Naive thymus-derived CD4-positive, alpha-beta T cell (primary cell): ENCODE results near the gene EML6. TPM values are rescaled to one million over a fixed set of nuclear protein-coding genes. Genes with fewer than 3 reads are reported as not detected.

Experiments
- ATAC-seq: fragments of 150-1000 bp; cut with Tn5 transposase; 2 replicates; pipeline ENCODE4 v1.10.0; 2021; ENCODE audit warnings: mild to moderate bottlenecking, moderate library complexity
- CTCF ChIA-PET: fragments of 350-600 bp; sonication (Branson Sonifier 250); formaldehyde crosslinking; loops from one replicate; lab custom pipeline; 2021; ENCODE audit warnings: antibody characterized with exemption; lab: Charles Lee
- POLR2A ChIA-PET: fragments of 350-600 bp; sonication (Branson Sonifier 250); formaldehyde crosslinking; loops from one replicate; lab custom pipeline; 2021; ENCODE audit warnings: antibody characterized with exemption, inconsistent platforms; lab: Charles Lee
- DNase-seq, 9 donors: peaks; one replicate each; pipeline versions ENCODE4 v3.0.0 to v3.0.0-alpha.2; 2020 to 2022; ENCODE audit warnings: mixed read lengths in 1 of 9
- H3K27ac ChIP-seq: one replicate; pipeline ENCODE4 v1.7.0; 2013; ENCODE audit warnings: mild to moderate bottlenecking, low read depth, low read length, moderate library complexity
- H3K27me3 ChIP-seq, 2 donors: one replicate each; pipeline ENCODE4 v1.7.0; 2013; ENCODE audit warnings: low read length in 2 of 2, mild to moderate bottlenecking in 2 of 2, moderate library complexity in 2 of 2; ENCODE audit not compliant: control insufficient read depth in 2 of 2, insufficient read depth in 2 of 2
- H3K36me3 ChIP-seq, 3 experiments: 1 replicate in 2 of 3; 2 replicates in 1 of 3; pipeline ENCODE4 v1.7.0; 2013; ENCODE audit warnings: low read length in 3 of 3, mild to moderate bottlenecking in 3 of 3, moderate library complexity in 1 of 3; ENCODE audit not compliant: insufficient read depth in 3 of 3, control insufficient read depth in 2 of 3
- H3K4me1 ChIP-seq, 2 donors: one replicate each; pipeline ENCODE4 v1.7.0; 2013; ENCODE audit warnings: low read length in 2 of 2, mild to moderate bottlenecking in 2 of 2, moderate library complexity in 1 of 2; ENCODE audit not compliant: control insufficient read depth in 2 of 2, insufficient read depth in 2 of 2
- H3K4me3 ChIP-seq: 2 replicates; pipeline ENCODE4 v1.7.0; 2013; ENCODE audit warnings: mild to moderate bottlenecking, low read length
- H3K9me3 ChIP-seq, 3 experiments: 1 replicate in 2 of 3; 2 replicates in 1 of 3; pipeline ENCODE4 v1.7.0; 2013; ENCODE audit warnings: low read length in 3 of 3; ENCODE audit not compliant: control insufficient read depth in 2 of 3
- H3K27ac Mint-ChIP-seq, 9 donors: one replicate each; pipeline ENCODE4 v1.8.0; 2020 to 2022; ENCODE audit warnings: mixed read lengths in 9 of 9, mild to moderate bottlenecking in 8 of 9, moderate library complexity in 5 of 9, inconsistent platforms in 2 of 9
- H3K27me3 Mint-ChIP-seq, 5 donors: one replicate each; pipeline ENCODE4 v1.8.0; 2021 to 2022; ENCODE audit warnings: mixed read lengths in 5 of 5, mild to moderate bottlenecking in 1 of 5
- H3K36me3 Mint-ChIP-seq, 5 donors: one replicate each; pipeline ENCODE4 v1.8.0; 2020 to 2022; ENCODE audit warnings: mixed read lengths in 5 of 5, mild to moderate bottlenecking in 3 of 5, inconsistent platforms in 1 of 5
- H3K4me1 Mint-ChIP-seq, 7 donors: one replicate each; pipeline ENCODE4 v1.8.0; 2020 to 2022; ENCODE audit warnings: mixed read lengths in 7 of 7, mild to moderate bottlenecking in 3 of 7, inconsistent platforms in 1 of 7
- H3K4me3 Mint-ChIP-seq, 10 donors: one replicate each; pipeline ENCODE4 v1.8.0; 2020 to 2022; ENCODE audit warnings: mild to moderate bottlenecking in 10 of 10, mixed read lengths in 10 of 10, moderate library complexity in 6 of 10, inconsistent platforms in 2 of 10
- H3K9me3 Mint-ChIP-seq, 11 donors: one replicate each; pipeline ENCODE4 v1.8.0; 2020 to 2022; ENCODE audit warnings: mixed read lengths in 11 of 11, mild to moderate bottlenecking in 4 of 11, inconsistent platforms in 1 of 11, moderate library complexity in 1 of 11
- intact Hi-C, 2 donors: fragments of 100-400 bp; cut with micrococcal nuclease; formaldehyde crosslinking; loops; one replicate each; pipeline ENCODE4 v1.15.1; 2023
- polyA plus RNA-seq, 2 donors: library from polyadenylated mRNA; unstranded; fragments of 300-500 nt; fragmentation: Illumina TruSeq; gene quantifications; one replicate each; pipeline ENCODE4 v1.2.3, GENCODE V29; 2021
- total RNA-seq, 6 experiments: library from RNA in 5 of 6; stranded (reverse) in 5 of 6; gene quantifications; 1 replicate in 5 of 6; 2 replicates in 1 of 6; pipeline ENCODE4 v1.2.3 and lab custom pipeline; 2021 to 2026

The EML6 gene
- total and polyA plus RNA-seq, 7 experiments from 2014 or later = 0.32 to 2.5 (median 1.5) TPM; not detected in 2

DNA sequence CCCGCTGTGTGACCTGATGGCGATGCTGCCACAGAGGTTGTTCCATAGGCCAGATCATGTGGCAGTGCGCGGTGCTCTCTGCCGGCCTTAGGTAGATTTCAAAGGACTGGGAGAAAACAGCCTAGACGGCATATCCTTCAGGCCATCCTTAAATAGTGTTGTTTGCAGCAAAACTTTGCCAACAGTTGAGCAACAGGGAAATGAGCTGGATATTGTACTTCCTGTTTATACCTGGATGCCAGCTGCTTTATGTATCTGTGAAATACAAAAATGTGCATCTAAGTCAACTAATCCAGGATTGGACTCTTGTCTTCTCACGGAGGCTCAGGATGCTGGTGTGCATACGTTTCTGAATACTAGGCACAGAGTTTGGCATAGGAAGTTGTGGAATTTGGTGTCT lies 107.1 kb downstream of the EML6 start:
- Mint-ChIP-seq H3K36me3 (no peaks in the 10 kb centered on the region), H3K27ac (no peak overlapping the region), H3K9me3 (no peaks in the 10 kb centered on the region), H3K27me3 (peaks cover 0 to 17% (median 0%) of the 10 kb centered on the region in 5 donors), H3K4me3 (no peak overlapping the region), H3K4me1 (no peaks in the 10 kb centered on the region)
- no peaks in the 10 kb centered on the region for H3K9me3 ChIP-seq
- CTCF ChIA-PET = no interaction called here
- ATAC-seq = no peak
- no peak overlapping the region for H3K27ac ChIP-seq
- POLR2A ChIA-PET = no interaction called here
- no peaks in the 10 kb centered on the region for H3K36me3 ChIP-seq
- intact Hi-C loops = loop anchor here in 1 of 2 donors (10.0 kb wide), 1 partner anchor 106 kb away; the partner anchor contains the start of gene EML6
- H3K27me3 ChIP-seq = no peaks in the 10 kb centered on the region
- no peak overlapping the region for H3K4me3 ChIP-seq
- no peaks in the 10 kb centered on the region for H3K4me1 ChIP-seq
- DNase-seq = no peak

DNA sequence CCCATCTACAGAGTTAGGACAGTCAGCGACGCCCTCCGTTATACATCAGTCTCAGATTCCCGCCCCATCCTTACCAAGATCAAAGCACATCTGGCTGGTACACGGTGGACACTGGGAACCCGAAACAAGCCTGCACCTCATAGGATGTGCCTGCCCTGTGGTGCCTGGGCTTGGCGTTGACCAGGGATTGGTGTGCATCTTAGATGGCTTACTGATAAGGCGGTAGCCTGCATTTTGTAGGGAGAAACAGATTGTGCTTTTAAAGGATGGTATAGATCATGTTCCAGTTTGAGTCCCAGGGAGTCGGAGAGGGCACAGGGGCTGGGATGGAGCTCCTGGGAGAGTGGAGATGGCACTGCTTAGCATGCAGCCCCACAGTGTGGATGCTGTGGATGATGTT lies 108.0 kb downstream of the EML6 start:
- ATAC-seq (no peak), DNase-seq (no peak)
- Histone ChIP-seq H3K36me3 (no peaks in the 10 kb centered on the region), H3K9me3 (no peaks in the 10 kb centered on the region), H3K4me3 (no peak overlapping the region), H3K27ac (no peak overlapping the region), H3K27me3 (no peaks in the 10 kb centered on the region), H3K4me1 (no peaks in the 10 kb centered on the region)
- intact Hi-C loops = loop anchor here in 1 of 2 donors (10.0 kb wide), 1 partner anchor 107 kb away; the partner anchor contains the start of gene EML6
- Mint-ChIP-seq H3K9me3 (no peaks in the 10 kb centered on the region), H3K4me1 (no peaks in the 10 kb centered on the region), H3K27ac (no peak overlapping the region), H3K27me3 (peaks cover 0 to 11% (median 0%) of the 10 kb centered on the region in 5 donors), H3K36me3 (no peaks in the 10 kb centered on the region), H3K4me3 (no peak overlapping the region)
- POLR2A ChIA-PET = no interaction called here
- CTCF ChIA-PET = no interaction called here

DNA sequence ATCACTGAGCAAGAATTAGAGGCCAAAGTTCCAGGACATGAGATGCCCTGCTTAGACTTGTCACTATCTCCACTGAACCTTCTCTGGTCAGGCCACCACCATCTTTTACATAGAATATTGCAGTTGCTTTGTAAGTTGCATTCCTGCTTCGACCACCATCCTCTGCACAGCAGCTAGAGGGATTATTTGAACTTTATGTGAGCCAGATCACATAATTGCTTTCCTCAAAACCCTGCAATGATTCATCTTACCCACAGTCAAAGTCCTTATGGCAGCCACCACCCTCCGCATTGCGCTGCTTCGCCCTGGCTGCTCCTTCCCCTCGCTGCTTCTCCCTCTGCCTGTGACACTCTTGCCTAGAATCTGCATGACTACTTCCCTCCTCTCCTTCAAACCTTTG lies 111.3 kb downstream of the EML6 start:
- CTCF ChIA-PET = interaction anchor here (0.9 to 1.5 kb wide), 2 partner anchors 11 to 23 kb away, joined by 3 read pairs; no protein-coding TSS in a partner anchor
- POLR2A ChIA-PET = no interaction called here
- no peak overlapping the region for H3K4me3 Mint-ChIP-seq

DNA sequence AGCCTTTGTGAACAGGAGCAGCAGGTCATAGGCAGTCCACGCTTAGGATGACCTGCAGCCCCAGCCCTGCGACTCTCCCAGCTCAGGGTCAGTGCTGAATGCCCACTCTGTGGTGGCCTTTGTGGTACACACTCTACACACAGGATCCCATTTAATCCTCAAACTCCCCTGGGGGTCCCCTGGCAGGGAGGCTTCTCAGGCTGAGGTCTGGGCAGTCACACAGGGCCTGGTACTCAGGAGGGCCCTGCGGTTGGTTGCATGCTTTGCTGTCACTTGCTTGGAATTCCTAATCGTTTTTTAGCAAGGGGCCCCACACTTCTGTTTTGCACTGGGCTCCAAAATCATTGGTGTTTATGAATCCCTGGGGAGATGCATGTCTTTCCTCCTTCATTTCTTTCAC lies 113.0 kb downstream of the EML6 start:
- Histone ChIP-seq H3K9me3 (no peaks in the 10 kb centered on the region), H3K4me3 (no peak overlapping the region), H3K27ac (no peak overlapping the region), H3K36me3 (no peaks in the 10 kb centered on the region), H3K27me3 (no peaks in the 10 kb centered on the region), H3K4me1 (no peaks in the 10 kb centered on the region)
- H3K36me3 Mint-ChIP-seq = no peaks in the 10 kb centered on the region
- H3K4me1 Mint-ChIP-seq = no peaks in the 10 kb centered on the region
- no peaks in the 10 kb centered on the region for H3K9me3 Mint-ChIP-seq
- ChIA-PET CTCF (interaction anchor here (0.7 to 1.2 kb wide), 3 partner anchors 157 to 730 kb away, joined by 3 to 6 read pairs (median 3); no protein-coding TSS in a partner anchor), POLR2A (no interaction called here)
- intact Hi-C loops = loop anchor here in 1 of 2 donors (5.0 to 10.0 kb wide), 3 partner anchors 74 to 169 kb away; partner anchors contain the start of gene EML6
- H3K27ac Mint-ChIP-seq = no peak overlapping the region
- peaks cover 0 to 5% (median 0%) of the 10 kb centered on the region in 5 donors for H3K27me3 Mint-ChIP-seq
- no peak for ATAC-seq
- DNase-seq = no peak
- H3K4me3 Mint-ChIP-seq = no peak overlapping the region

More for the DNA sequence above, 111.3 kb downstream of the EML6 start:
- Mint-ChIP-seq H3K36me3 (no peaks in the 10 kb centered on the region), H3K27ac (no peak overlapping the region), H3K9me3 (no peaks in the 10 kb centered on the region), H3K4me1 (no peaks in the 10 kb centered on the region), H3K27me3 (peaks cover 0 to 5% (median 0%) of the 10 kb centered on the region in 5 donors)
- intact Hi-C loops = loop anchor here in 1 of 2 donors (5.0 to 10.0 kb wide), 3 partner anchors 72 to 167 kb away; partner anchors contain the start of gene EML6
- no peak for DNase-seq
- H3K36me3 ChIP-seq = no peaks in the 10 kb centered on the region
- no peaks in the 10 kb centered on the region for H3K9me3 ChIP-seq
- no peak overlapping the region for H3K27ac ChIP-seq
- no peaks in the 10 kb centered on the region for H3K4me1 ChIP-seq
- no peak for ATAC-seq
- no peaks in the 10 kb centered on the region for H3K27me3 ChIP-seq
- H3K4me3 ChIP-seq = no peak overlapping the region

DNA sequence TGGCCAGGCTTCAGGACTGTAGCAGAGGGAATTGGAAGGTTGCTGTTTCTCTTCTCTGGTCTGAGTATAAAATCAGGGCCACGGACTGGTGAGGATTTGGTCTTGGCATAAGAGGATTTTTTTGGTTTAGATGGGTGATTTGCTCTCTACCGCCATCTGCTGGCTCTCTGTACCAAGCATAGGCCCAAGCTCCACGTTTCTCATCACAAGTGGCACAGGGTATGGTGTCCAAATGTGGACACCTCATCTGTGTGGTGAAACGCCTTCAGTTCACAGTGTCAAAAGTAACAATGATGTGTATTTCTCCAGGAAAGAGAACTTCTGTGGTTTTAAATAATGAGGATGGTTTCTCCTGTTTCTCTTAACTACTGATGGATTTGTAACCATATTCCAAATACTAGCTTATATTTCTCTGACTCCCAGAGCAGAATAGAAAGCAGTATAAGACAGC lies 115.1 kb downstream of the EML6 start:
- no peaks in the 10 kb centered on the region for H3K9me3 ChIP-seq
- POLR2A ChIA-PET = no interaction called here

DNA sequence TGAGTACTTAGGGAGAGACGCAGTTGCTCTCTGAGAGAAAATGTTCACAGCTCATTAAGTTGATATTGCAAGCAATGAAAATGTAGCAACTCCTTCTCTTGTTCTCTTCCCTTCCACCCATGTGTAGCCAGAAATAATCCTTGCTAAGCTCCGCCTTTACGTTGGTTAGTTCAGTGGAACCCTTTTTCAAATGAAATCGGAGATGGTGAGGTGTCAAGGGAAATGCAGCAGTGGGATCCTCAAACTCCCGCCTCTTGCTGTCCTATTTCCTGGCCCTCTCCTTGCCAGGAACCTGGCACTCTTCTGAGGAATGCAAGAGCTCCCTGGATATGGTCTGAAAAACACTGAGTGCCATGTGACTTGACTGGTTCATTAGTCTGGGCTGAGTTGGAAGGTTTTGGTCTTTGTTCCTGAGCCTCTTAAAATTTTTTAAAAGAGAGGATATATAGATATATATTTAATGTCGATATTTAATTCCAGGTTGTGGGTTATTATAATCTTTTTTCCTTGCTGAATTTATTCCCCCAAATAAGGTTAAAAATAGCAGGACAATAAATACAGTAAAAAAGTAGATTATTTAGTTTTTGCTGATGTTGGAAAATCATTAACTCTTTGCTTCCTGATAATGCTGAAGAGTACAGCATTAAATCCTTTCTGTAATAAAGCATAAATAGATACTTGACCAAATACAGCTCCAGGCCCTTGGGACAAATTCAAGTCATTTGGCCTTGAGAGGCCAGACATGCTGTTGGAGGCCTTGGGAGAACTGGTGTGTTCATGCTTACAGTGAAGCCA lies 116.2 kb downstream of the EML6 start:
- H3K27ac ChIP-seq = no peak overlapping the region
- no peak overlapping the region for H3K4me3 ChIP-seq
- H3K36me3 Mint-ChIP-seq = no peaks in the 10 kb centered on the region
- no peaks in the 10 kb centered on the region for H3K36me3 ChIP-seq
- no peaks in the 10 kb centered on the region for H3K9me3 Mint-ChIP-seq
- no peak overlapping the region for H3K27ac Mint-ChIP-seq
- no peaks in the 10 kb centered on the region for H3K9me3 ChIP-seq
- no peaks in the 10 kb centered on the region for H3K4me1 Mint-ChIP-seq
- ATAC-seq (no peak), DNase-seq (no peak)
- no peaks in the 10 kb centered on the region for H3K27me3 ChIP-seq
- H3K27me3 Mint-ChIP-seq = peaks cover 0 to 2% (median 0%) of the 10 kb centered on the region in 5 donors
- ChIA-PET POLR2A (interaction anchor here (0.7 kb wide), 1 partner anchor 763 kb away, joined by 3 read pairs; no protein-coding TSS in a partner anchor), CTCF (interaction anchor here (0.6 to 4.1 kb wide), 17 partner anchors 9 to 1354 kb away, joined by 3 to 28 read pairs (median 4); partner anchors contain the start of gene EML6)
- intact Hi-C loops = loop anchor here (2.0 to 10.0 kb wide), 4 partner anchors 77 to 175 kb away; partner anchors contain the start of gene EML6 (in 1 of the 2)
- H3K4me3 Mint-ChIP-seq = no peak overlapping the region
- no peaks in the 10 kb centered on the region for H3K4me1 ChIP-seq

More for the DNA sequence above, 115.1 kb downstream of the EML6 start:
- intact Hi-C loops = loop anchor here (1.0 to 10.0 kb wide), 11 partner anchors 76 to 731 kb away; partner anchors contain the start of gene EML6 (in 2 of the 2)
- Mint-ChIP-seq H3K36me3 (no peaks in the 10 kb centered on the region), H3K9me3 (no peaks in the 10 kb centered on the region), H3K4me3 (no peak overlapping the region), H3K4me1 (no peaks in the 10 kb centered on the region), H3K27ac (no peak overlapping the region), H3K27me3 (peaks cover 0 to 2% (median 0%) of the 10 kb centered on the region in 5 donors)
- CTCF ChIA-PET = interaction anchor here (0.5 to 4.1 kb wide), 23 partner anchors 9 to 1353 kb away, joined by 3 to 28 read pairs (median 4); partner anchors contain the start of gene EML6
- DNase-seq = peak; percentile 25 to 61 (median 45)
- H3K4me3 ChIP-seq = no peak overlapping the region
- H3K36me3 ChIP-seq = no peaks in the 10 kb centered on the region
- no peaks in the 10 kb centered on the region for H3K4me1 ChIP-seq
- peak; percentile 87 for ATAC-seq
- H3K27ac ChIP-seq = no peak overlapping the region
- H3K27me3 ChIP-seq = no peaks in the 10 kb centered on the region
